ENCODE measurements around the gene TTC28. TPM values are rescaled to one million over a fixed set of nuclear protein-coding genes. Genes with fewer than 3 reads are reported as not detected.
"Not testable (repeated sequence)": the region's sequence is repeated elsewhere in the genome, so short reads cannot be mapped to it uniquely, and the experiment has no call there.

TTC28 gene
- total RNA-seq, 1 experiment from 2014 or later = 7.1 TPM

GRCh38 chr22:28604966-28605761 lies 74.5 kb downstream of the TTC28 start:
- no peak for DNase-seq (ENCODE audit: low read depth)

GRCh38 chr22:28601915-28602314 lies 77.7 kb downstream of the TTC28 start:
- DNase-seq (ENCODE audit: low read depth) = no peak

GRCh38 chr22:28600546-28601143 lies 79.0 kb downstream of the TTC28 start:
- DNase-seq (ENCODE audit: low read depth) = peak; percentile 22

- DNase-seq (ENCODE audit: low read depth) = no peak
Measured at GRCh38 chr22:28599693-28600092, 79.9 kb downstream of the TTC28 start.

- DNase-seq (ENCODE audit: low read depth) = no peak
Measured at GRCh38 chr22:28597665-28598064, 82.0 kb downstream of the TTC28 start.

- DNase-seq (ENCODE audit: low read depth) = peak; percentile 21
Measured at GRCh38 chr22:28594797-28595462, 84.7 kb downstream of the TTC28 start.

GRCh38 chr22:28594076-28594796 lies 85.4 kb downstream of the TTC28 start:
- DNase-seq (ENCODE audit: low read depth) = no peak

- DNase-seq (ENCODE audit: low read depth) = no peak
Measured at GRCh38 chr22:28593299-28593698, 86.3 kb downstream of the TTC28 start.

- no peak for DNase-seq (ENCODE audit: low read depth)
Measured at GRCh38 chr22:28589102-28589750, 90.4 kb downstream of the TTC28 start.

- no peak for DNase-seq (ENCODE audit: low read depth)
Measured at GRCh38 chr22:28585324-28585723, 94.3 kb downstream of the TTC28 start.

GRCh38 chr22:28582806-28583205 lies 96.8 kb downstream of the TTC28 start:
- peak; percentile 21 for DNase-seq (ENCODE audit: low read depth)

GRCh38 chr22:28581016-28581415 lies 98.6 kb downstream of the TTC28 start:
- DNase-seq (ENCODE audit: low read depth) = no peak

GRCh38 chr22:28576162-28576561 lies 103.5 kb downstream of the TTC28 start:
- no peak for DNase-seq (ENCODE audit: low read depth)

- no peak for DNase-seq (ENCODE audit: low read depth)
Measured at GRCh38 chr22:28574159-28574788, 105.4 kb downstream of the TTC28 start.

GRCh38 chr22:28570696-28571373 lies 108.8 kb downstream of the TTC28 start:
- DNase-seq (ENCODE audit: low read depth) = peak; percentile 9

- DNase-seq (ENCODE audit: low read depth) = not testable (repeated sequence)
Measured at GRCh38 chr22:28568974-28569373, 110.7 kb downstream of the TTC28 start.

GRCh38 chr22:28568099-28568498 lies 111.5 kb downstream of the TTC28 start:
- DNase-seq (ENCODE audit: low read depth) = no peak

GRCh38 chr22:28566920-28567499 lies 112.6 kb downstream of the TTC28 start:
- DNase-seq (ENCODE audit: low read depth) = not testable (repeated sequence)

- no peak for DNase-seq (ENCODE audit: low read depth)
Measured at GRCh38 chr22:28563636-28564035, 116.0 kb downstream of the TTC28 start.

GRCh38 chr22:28562324-28562723 lies 117.3 kb downstream of the TTC28 start:
- DNase-seq (ENCODE audit: low read depth) = no peak

Data from Daoy (cell line).